ENCODE measurements around the gene GRIK2. TPM values are rescaled to one million over a fixed set of nuclear protein-coding genes. Genes with fewer than 3 reads are reported as not detected.
"Not testable (repeated sequence)": the region's sequence is repeated elsewhere in the genome, so short reads cannot be mapped to it uniquely, and the experiment has no call there.

GRIK2 gene
- total RNA-seq (2021) = 0.43 and 0.61 TPM in 2 replicates
- Bru-seq, nascent RNA = percentile 12 among the genes with signal in this experiment
- percentile 25 among the genes with signal in this experiment for BruChase-seq, experiment 1, labeled RNA remaining after a 2-hour chase
- percentile 9 among the genes with signal in this experiment for BruChase-seq, experiment 2, labeled RNA remaining after a 6-hour chase
- long read RNA-seq = 0 reads

DNA sequence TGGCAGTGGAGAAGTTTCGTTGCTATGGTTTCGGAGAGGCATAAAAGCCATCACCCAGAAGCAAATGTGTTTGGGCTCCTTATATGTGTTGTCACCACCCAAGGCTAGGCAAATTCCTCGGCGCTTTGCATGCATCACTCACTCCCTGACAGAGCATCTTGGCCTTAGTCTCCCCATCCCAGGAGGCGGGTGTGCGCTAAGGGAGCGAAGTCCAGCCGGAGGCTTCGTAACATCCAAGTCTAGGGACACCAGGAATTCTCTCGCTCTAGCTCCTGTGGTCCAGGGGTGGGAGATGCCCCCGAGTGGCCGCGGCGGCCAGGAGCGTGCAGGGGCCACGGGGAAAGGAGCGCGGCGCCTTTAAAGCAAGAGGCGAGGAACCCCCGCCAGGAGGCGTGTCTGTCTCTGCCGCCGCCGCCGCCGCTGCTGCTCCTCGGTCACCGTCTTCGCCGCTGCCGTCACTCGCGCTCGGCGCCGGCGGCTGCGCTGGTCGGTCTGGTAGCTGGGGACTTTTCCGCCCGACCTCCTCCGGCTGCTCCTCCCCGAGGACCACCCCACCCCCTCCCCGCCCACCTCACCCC is at the start of gene GRIK2:
Gene GRIK2 (plus strand): TSS at position 458 of the 578 bp plus-strand sequence.
- intact Hi-C loops (cut with micrococcal nuclease; ENCODE audit: unreplicated experiment) = no loop called here
- H3K27me3 ChIP-seq (ENCODE audit: insufficient read depth, low read depth) = peaks cover 41% of the 10 kb centered on the region

GRCh38 chr6:101344885-101345284 is 48.6 kb upstream of the GRIK2 start:
- no peak for TF ChIP-seq CTCF (conservative IDR thresholded peaks at IDR 0.05)
- TF ChIP-seq EZH2 (IDR thresholded peaks at IDR 0.05; ENCODE audit: low read depth) = no peak
- Histone ChIP-seq H3K4me3 (no peak overlapping the region), H3K9me2 (ENCODE audit: insufficient read depth) (no peaks in the 10 kb centered on the region), H3K36me3 (ENCODE audit: low read depth) (no peaks in the 10 kb centered on the region), H3K4me1 (replicated peaks; ENCODE audit: insufficient read depth) (no peaks in the 10 kb centered on the region), H2AFZ (no peak overlapping the region), H3K79me2 (ENCODE audit: low read depth) (no peaks in the 10 kb centered on the region), H4K20me1 (ENCODE audit: insufficient read depth) (no peaks in the 10 kb centered on the region), H3K4me2 (no peak overlapping the region), H3K9me3 (ENCODE audit: insufficient read depth, low read depth) (no peaks in the 10 kb centered on the region), H3F3A (ENCODE audit: insufficient read depth, low read depth) (no peaks in the 10 kb centered on the region), H3K27ac (no peak overlapping the region), H3K27me3 (ENCODE audit: insufficient read depth, low read depth) (no peaks in the 10 kb centered on the region)
- intact Hi-C loops (cut with micrococcal nuclease; ENCODE audit: unreplicated experiment) = no loop called here
- BruUV-seq (replicated peaks) = no TSS peak
- no peak for DNase-seq
- ChIA-PET CTCF (no interaction called here), POLR2A (ENCODE audit: unreplicated experiment) (no interaction called here)

More for the DNA sequence above, at the start of gene GRIK2:
- Histone ChIP-seq H4K20me1 (ENCODE audit: insufficient read depth) (no peaks in the 10 kb centered on the region), H3K27ac (no peak within 1 kb of the TSS), H3K36me3 (ENCODE audit: low read depth) (no peaks in the 10 kb centered on the region), H3K79me2 (ENCODE audit: low read depth) (no peaks in the 10 kb centered on the region), H2AFZ (peak within 1 kb of the TSS; percentile 89), H3K4me1 (replicated peaks; ENCODE audit: insufficient read depth) (0 out of 2 replicates have a peak, but pooled peaks cover 14% of the 10 kb centered on the region), H3F3A (ENCODE audit: insufficient read depth, low read depth) (no peaks in the 10 kb centered on the region), H3K9me2 (ENCODE audit: insufficient read depth) (no peaks in the 10 kb centered on the region), H3K9me3 (ENCODE audit: insufficient read depth, low read depth) (no peaks in the 10 kb centered on the region), H3K4me2 (peak within 1 kb of the TSS; percentile 93), H3K4me3 (peak within 1 kb of the TSS; percentile 59)
- TF ChIP-seq EZH2 (IDR thresholded peaks at IDR 0.05; ENCODE audit: low read depth) = no peak
- peak; percentile 66 for TF ChIP-seq CTCF (conservative IDR thresholded peaks at IDR 0.05)
- BruUV-seq (replicated peaks) = no TSS peak
- POLR2A ChIA-PET (ENCODE audit: unreplicated experiment) = interaction anchor here (0.5 kb wide), 1 partner anchor 1474 kb away, joined by 3 read pairs; no protein-coding TSS in a partner anchor
- CTCF ChIA-PET = interaction anchor here (0.6 kb wide), 1 partner anchor 423 kb away, joined by 3 read pairs; no protein-coding TSS in a partner anchor
- peak in 1 of 2 experiments; percentile 49 for DNase-seq

DNA sequence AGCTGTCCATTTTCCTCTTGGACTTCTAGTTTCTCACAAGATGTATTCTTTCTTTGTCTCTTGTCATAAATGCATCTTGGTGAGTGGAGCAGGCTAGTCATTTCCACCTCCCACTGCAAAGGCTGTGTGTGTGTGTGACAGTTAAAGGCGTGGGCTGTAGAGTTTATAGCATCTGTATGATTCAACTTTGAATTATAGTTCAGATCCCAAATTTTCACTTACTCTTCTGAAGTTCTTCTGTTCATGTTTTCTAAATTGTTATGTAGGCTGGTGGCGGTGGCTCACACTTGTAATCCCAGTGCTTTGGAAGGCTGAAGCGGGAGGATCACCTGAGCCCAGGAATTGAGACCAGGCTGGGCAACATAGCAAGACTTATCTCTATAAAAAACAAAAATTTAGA is 44.7 kb upstream of the GRIK2 start:
- CTCF ChIA-PET = no interaction called here
- intact Hi-C loops (cut with micrococcal nuclease; ENCODE audit: unreplicated experiment) = no loop called here

GRCh38 chr6:101350631-101351030 is 42.9 kb upstream of the GRIK2 start:
- H3K27ac ChIP-seq; H3K9me2 ChIP-seq (ENCODE audit: insufficient read depth); H2AFZ ChIP-seq; H3K27me3 ChIP-seq (ENCODE audit: insufficient read depth, low read depth); H3K4me1 ChIP-seq (replicated peaks; ENCODE audit: insufficient read depth); H3K4me3 ChIP-seq; POLR2A ChIA-PET (ENCODE audit: unreplicated experiment); H3F3A ChIP-seq (ENCODE audit: insufficient read depth, low read depth); BruUV-seq (replicated peaks); intact Hi-C loops (cut with micrococcal nuclease; ENCODE audit: unreplicated experiment); DNase-seq; CTCF ChIA-PET; H3K4me2 ChIP-seq; H3K9me3 ChIP-seq (ENCODE audit: insufficient read depth, low read depth); H3K36me3 ChIP-seq (ENCODE audit: low read depth); H3K79me2 ChIP-seq (ENCODE audit: low read depth); H4K20me1 ChIP-seq (ENCODE audit: insufficient read depth): not testable (repeated sequence)

More for the DNA sequence above, 44.7 kb upstream of the GRIK2 start:
- TF ChIP-seq CTCF (conservative IDR thresholded peaks at IDR 0.05) (no peak), EZH2 (IDR thresholded peaks at IDR 0.05; ENCODE audit: low read depth) (no peak)
- no peaks in the 10 kb centered on the region for H3F3A ChIP-seq (ENCODE audit: insufficient read depth, low read depth)
- POLR2A ChIA-PET (ENCODE audit: unreplicated experiment) = no interaction called here
- no peaks in the 10 kb centered on the region for H3K36me3 ChIP-seq (ENCODE audit: low read depth)
- no peaks in the 10 kb centered on the region; the same call in 1 of the 2 replicates for H4K20me1 ChIP-seq (ENCODE audit: insufficient read depth)
- no TSS peak for BruUV-seq (replicated peaks)
- H3K79me2 ChIP-seq (ENCODE audit: low read depth) = no peaks in the 10 kb centered on the region
- no peaks in the 10 kb centered on the region for H3K9me2 ChIP-seq (ENCODE audit: insufficient read depth)
- H3K9me3 ChIP-seq (ENCODE audit: insufficient read depth, low read depth) = no peaks in the 10 kb centered on the region
- H3K4me1 ChIP-seq (replicated peaks; ENCODE audit: insufficient read depth) = no peaks in the 10 kb centered on the region
- no peak for DNase-seq
- H3K27me3 ChIP-seq (ENCODE audit: insufficient read depth, low read depth) = no peaks in the 10 kb centered on the region
- no peak overlapping the region for H2AFZ ChIP-seq
- H3K27ac ChIP-seq = no peak overlapping the region
- no peak overlapping the region for H3K4me2 ChIP-seq
- H3K4me3 ChIP-seq = no peak overlapping the region

Measured in PC-9 (cell line).